ENCODE measurements around the gene TBX1.

DNA sequence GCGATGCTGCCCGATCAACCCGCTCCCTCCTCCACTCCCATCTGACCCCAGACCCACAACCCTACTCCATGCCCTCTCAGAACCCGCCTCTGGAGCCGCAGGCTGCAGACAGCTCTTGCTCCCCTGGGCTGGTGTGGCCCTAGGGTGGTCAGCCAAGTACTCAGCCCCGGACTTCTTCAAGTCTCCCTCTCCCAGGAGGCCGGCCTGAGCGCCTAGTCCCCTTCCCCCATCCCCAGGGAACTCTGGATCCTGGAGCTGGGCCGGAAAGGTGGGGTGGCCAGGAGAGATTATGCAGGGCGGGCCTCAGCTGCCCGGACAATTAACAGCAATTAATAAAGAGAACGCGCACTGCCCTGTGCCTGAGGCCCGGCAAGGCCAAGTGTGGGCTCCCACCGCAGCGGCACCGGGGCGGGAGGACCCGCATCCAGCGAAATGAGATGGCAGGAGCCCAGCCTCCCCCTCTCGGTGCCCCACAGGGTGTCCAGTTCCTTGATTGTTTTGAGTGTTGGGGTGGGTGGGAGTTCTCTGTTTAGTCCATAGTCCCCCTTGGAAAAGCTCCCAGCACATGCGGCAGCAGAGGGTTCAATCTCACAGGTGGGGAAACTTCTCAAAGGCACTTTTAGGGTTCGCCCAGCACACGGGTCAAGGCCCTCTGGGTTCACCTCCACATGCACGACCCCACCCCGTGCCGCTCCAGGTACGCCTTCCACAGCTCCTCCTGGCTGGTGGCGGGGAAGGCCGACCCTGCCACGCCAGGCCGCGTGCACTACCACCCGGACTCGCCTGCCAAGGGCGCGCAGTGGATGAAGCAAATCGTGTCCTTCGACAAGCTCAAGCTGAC lies 3.1 kb downstream of the TBX1 start:
- TF ChIP-seq POLR2A (IDR thresholded peaks at IDR 0.05) = no peak
- TF ChIP-seq, protein P1, sequence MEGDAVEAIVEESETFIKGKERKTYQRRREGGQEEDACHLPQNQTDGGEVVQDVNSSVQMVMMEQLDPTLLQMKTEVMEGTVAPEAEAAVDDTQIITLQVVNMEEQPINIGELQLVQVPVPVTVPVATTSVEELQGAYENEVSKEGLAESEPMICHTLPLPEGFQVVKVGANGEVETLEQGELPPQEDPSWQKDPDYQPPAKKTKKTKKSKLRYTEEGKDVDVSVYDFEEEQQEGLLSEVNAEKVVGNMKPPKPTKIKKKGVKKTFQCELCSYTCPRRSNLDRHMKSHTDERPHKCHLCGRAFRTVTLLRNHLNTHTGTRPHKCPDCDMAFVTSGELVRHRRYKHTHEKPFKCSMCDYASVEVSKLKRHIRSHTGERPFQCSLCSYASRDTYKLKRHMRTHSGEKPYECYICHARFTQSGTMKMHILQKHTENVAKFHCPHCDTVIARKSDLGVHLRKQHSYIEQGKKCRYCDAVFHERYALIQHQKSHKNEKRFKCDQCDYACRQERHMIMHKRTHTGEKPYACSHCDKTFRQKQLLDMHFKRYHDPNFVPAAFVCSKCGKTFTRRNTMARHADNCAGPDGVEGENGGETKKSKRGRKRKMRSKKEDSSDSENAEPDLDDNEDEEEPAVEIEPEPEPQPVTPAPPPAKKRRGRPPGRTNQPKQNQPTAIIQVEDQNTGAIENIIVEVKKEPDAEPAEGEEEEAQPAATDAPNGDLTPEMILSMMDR (IDR thresholded peaks at IDR 0.05) = no peak
